G401.6 (cell line): ENCODE data around the gene IL12RB1.
"Not testable (repeated sequence)": the region's sequence is repeated elsewhere in the genome, so short reads cannot be mapped to it uniquely, and the experiment has no call there.

Source experiments
- FAIRE-seq: peaks from 2 replicates; lab custom pipeline; 2012; peaks lifted over from hg19 to GRCh38; lab: Jason Lieb, UNC

The IL12RB1 gene

DNA sequence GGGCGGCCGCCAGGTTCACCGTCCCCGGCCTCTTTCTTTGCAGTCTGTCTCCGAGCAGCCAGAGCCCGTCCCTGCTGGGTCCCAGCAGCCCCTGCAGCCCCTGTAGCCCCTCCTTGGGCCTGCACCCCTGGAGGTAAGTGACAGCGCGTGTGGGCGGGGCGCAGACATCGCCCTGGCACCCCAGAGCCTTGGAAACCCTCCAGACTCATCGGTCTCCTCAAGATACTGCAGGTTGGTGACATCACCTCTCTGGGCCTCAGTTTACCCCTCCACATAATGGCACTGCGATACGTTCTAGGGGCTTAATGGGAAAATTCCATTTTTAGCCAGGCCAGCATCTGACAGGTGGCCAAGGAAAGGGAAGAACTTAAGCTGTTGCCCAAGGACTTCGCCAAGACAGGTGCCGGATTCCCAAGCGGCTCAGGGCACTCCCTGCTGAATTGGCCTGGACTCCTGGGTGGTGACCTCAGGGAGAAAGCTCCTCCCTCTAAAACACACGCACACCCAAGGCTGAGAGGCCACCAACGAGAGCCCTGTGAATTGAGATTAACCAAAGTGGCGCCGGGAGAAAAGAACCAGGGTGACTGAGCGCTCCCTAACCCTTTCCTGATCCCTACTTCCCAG lies 24.0 kb upstream of the IL12RB1 start:
- no peak for FAIRE-seq

DNA sequence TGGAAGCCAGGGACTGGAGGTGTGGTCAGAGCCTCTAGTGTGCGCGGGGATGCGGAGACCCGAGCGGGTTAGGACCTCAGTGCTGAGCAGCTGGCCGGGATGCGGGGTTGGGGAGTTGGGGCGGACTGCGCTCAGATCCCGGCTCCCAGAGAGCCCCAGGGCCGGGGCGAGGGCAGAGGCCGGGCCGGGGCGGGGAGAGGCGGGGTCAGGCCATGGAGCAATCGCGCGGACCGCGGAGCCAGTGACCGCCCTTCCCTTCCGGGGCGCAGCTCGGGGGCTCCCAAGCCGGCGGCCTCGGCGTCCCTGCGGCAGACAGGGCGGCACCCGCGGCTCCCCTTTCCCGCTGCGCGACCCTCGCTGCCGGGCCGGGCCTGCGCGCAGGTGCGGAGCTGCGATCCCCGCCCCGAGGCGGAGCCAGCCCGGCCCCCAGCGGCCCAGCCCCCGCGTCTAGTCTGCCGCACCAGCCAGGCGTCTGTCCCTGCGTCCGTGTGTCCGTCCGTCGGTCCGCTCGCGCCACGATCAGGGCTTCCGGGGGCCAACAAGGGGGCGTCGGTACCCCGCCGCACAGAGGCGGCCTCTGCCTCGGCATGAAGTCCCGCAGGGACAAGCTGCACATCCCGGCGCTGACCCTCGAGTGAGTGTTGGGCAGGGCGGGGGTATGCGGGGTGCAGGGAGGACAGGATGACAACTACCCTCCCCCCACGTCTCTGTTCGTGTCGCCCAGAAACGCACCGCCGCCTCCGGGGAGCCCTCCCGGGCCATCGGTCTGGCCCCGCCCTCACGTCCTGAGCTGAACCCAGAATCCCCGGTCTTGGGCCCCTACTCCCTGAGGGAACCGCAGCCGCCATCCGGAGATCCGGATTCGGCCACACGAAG lies 23.2 kb upstream of the IL12RB1 start:
- no peak for FAIRE-seq

DNA sequence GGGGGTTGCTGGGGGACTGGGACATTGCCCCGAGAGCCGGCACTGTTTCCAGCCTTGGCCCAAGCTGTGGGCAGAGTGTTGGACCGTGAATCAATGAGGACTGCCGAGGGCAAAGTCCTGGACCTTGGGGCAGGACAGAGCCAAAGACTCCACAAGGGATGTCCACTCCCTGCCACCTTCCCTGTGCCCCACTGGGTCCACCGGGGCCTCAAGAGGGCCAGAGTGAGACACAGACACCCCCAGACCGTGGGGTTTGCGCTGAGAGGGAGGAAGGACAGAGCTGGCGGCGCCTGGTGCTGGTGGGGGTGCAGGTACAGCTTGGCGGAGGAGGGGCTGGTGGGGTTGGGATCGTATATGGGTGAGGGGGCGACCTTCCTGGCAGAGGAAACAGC lies 22.6 kb upstream of the IL12RB1 start:
- FAIRE-seq: no peak

DNA sequence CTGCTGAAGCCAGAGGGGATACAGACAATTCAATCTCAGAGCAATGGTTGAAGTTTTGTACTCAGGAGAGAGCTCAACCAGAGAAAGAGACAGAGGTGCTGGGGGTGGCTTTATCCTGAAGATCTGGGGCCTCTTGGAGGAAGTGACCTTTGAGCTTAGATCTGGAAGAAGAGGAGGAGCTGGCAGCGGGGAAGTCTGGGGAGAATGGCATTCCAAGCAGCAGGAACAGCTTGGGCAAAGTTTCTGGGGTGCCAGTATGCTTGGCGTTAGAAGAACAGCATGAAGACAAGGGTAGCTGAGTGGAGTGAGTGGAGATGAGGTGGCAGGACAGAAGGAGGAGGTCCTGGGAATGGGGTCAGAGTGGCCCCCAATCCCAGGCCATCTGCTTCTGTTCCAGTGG lies 22.2 kb upstream of the IL12RB1 start:
- FAIRE-seq: no peak

DNA sequence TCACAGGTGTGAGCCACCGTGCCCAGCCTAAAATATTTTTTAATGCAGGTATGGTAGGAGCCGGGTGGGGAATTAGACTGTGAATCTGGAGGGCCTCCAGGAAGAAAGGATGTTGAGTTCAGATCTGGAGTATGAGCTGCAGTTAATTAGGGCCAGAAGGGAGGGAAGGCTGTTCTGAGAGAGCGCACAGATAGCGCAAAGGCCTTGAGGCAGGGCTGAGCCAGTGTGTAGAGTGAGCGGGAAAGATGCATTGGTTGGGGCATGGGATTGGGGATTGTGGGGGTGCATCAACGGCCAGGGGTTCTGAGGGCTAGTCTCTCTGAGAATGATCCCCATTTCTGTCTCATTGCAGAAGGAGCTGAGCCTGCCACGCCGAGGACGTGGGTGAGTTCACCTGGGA lies 20.5 kb upstream of the IL12RB1 start:
- FAIRE-seq: no peak

DNA sequence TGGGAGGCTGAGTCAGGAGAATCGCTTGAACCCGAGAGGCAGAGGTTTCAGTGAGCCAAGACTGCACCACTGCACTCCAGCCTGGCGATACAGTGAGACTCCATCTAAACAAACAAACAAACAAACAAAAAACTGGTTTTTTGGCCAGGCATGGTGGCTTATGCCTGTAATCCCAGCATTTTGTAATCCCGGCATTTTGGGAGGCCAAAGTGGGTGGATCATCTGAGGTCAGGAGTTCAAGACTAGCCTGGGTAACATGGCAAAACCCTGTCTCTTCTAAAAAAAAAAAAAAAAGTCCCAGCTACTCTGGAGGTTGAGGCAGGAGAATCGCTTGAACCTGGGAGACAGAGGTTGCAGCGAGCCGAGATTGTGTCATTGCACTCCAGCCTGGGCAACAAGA lies 18.5 kb upstream of the IL12RB1 start:
- FAIRE-seq: not testable (repeated sequence)

DNA sequence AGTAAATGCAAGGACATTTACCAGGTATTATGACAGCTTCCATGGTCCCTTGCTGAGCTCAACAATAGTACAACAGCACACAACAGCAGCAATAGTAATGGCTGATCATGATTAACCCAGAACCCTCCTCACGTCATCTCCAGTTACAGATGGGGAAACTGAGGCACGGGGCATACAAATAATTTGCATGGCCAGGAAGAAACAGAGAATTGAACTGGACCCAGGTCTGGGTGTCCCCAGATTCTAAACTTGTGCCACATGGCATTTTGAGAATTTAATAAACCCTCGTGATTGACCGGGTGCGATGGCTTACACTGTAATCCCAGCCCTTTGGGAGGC lies 18.0 kb upstream of the IL12RB1 start:
- no peak for FAIRE-seq

DNA sequence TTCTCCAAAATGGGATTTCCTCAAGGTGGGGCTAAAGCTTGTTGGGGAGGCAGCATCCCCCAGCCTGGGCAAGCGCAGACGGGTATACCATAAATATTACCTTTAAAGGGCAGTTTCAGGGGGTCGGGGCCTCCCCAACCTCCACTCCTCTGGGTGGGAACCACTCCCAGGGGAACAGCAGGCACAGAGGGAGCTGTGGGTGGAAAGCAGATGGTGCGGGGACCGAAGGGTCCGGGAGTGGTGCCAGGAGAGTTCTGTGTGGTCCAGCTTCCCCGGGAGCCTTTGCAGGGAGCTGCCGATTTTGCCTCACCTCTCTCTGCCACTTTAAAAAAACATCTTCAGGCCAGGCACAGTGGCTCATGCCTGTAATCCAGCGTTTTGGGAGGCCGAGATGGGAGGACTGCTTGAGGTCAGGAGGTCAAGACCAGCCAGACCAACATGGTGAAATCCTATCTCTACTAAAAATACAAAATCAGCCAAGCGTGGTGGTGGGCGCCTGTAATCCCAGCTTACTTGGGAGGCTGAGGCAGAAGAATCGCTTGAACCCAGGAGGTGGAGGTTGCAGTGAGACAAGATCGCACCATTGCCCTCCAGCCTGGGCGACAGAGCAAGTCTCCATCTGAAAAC lies 16.3 kb upstream of the IL12RB1 start:
- FAIRE-seq: no peak

DNA sequence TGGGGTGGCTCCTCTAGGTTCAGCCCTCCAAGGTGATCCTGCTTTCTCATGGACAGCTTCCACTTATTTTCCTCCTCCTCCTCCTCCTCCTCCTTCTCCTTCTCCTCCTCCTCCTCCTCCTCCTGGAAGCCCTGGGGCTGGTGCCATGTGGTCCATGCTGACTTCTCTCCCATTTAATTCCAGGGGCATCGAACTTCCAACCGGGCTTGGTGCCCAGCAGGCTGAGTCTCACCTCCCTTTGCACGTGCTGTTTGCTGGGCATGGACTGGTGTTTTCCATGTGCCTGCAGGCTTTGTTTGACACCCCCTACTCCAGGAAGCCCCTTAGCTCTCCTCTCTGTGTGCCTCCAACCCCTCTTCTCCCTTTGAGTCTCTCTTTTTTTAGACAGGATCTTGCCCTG lies 14.5 kb upstream of the IL12RB1 start:
- no peak for FAIRE-seq

DNA sequence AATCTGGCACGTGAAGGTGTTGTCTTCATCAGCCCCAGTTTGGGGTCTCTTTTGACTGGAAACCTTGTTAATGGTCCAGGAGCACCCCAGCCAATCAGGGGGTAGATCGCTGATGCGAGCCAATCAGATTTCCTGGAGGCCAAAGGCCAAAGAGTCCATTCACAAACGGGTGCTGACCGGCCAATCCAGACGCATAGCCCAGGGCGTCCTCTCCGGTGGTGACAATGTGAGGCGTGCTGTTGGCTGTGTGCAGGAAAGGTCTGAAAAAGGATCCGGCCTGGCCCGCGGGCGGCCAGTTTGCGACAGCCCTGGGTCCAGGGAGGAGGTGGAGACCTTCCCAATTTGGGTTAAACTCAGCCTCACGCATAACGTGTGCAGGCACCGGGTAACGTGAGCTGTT lies 14.0 kb upstream of the IL12RB1 start:
- no peak for FAIRE-seq

DNA sequence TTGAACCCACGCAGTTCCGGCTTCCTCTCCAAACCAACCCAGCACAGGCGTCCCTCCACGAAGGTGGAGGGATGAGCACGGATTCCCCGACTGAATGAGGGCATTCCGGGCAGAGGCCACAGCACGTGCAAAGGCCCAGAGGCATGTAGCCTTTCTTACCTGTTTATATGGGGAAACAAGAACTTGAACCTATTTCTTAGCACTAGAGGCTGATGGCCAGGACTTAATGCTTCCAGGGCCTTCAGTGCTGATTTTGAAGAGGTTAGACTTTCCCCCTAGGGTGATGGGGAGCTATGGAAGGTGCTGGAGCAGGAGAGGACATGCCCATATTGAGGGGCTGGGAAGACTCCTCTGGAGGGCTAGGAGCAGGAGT lies 12.9 kb upstream of the IL12RB1 start:
- no peak for FAIRE-seq

DNA sequence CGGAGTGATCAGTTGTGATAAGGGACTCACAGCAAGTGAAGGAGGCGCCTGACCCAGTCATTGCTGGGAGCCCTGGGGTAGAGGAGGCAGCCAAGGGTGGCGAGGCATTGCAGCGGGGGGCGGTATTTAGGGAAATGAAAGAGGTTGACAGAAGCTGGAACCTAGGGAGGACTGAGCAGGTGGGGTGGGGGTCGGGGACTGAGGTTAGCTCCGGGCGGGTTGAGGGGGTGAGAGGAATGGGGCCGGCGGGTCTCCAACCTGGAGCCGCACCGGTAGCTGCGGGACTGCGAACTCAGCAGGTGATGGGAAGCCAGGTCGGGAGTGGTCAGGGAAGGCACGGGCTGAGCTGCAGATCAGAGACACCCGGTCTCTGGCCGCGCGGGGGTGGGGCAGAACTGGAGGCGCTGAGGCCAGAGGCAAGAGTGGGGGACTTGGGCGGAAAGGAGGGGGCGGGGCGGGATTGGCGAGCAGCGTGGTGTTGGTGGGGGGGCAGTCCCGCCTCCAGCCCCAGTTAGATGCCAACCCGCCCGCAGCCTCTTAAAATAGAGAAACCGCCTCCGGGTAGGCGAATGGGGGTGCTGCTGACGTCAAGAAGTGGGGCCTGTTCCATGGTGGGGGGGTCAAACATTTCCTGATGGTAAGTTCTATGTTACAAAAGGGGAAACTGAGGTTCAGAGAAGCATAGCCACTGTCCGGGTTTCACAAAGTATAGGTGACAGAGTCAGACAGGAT lies 12.3 kb upstream of the IL12RB1 start:
- FAIRE-seq: no peak

DNA sequence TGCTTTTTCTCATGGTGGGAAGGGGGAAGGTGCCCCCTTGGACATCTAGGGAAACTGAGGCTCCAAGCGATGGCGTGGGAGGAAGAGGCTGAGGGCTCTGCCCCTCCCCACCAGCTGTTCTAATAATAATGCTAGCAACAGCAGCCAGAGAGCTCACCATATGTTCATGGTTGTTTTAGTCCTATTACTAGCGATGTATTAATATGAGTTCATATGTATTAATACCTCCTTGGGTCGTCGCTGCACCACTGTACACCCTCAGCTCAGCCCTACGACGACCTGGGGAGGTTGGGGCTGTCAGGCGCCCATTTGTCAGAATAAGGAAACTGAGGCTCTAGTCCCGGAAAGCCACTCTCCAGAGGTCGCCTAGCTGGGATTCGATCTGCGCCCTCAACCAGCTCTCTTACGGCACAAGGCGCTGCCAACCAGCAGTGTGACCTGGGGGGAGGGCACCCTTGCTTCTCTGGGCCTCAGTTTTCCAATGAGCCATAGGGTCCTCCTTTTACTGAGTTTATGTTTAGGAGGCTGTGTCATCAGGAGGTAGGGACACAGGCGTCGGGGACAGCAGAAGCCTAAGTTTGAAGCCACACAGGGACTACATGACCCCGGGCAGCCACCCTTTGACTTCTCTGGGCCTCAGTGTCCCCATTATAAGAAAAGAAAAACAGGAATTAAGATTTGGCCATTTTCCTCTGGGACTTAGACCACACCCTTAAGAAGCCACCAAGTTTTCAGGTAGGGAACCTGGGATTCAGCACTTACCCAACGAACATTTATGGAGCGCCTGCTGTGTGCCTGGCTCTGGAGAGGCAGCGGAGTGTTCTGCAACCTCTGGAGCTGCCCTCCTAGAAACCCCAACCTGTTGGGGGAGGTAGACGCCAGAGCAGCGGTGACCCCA lies 11.5 kb upstream of the IL12RB1 start:
- no peak for FAIRE-seq

DNA sequence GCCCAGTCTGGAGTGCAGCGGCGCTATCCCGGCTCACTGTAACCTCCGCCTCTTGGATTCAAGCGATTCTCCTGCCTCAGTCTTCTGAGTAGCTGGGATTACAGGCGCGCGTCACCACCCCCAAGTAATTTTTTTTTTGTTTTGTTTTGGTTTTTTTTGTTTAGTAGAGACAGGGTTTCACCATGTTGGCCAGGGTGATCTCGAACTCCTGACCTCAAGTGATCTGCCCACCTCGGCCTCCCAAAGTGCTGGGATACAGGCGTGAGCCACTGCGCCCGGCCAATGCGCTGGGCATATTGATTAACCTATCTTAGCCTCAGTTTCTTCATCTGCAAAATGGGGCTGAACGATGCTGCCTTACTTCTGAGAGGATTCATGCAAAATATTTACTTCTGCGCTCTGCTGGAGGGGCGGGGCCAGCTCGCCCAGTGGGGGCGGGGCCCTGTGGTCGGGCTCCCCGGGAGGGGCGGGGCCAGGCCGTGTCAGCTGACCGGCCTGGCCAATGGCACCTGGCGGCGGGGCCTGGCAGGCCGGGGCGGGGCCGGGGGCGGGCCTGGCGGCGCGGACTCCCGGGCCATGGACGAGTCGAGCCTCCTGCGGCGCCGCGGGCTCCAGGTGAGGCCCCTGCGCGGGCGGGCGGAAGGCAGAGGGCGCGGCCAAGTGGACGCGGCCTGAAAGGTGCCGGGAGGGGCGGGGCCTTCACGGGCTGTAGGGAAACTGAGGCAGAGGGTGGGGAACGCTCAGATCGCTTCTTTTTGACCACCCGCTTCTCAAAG lies 10.7 kb upstream of the IL12RB1 start, which contains the start of gene MAST3:
Gene MAST3 (plus strand): TSS at position 562 of the 776 bp plus-strand sequence. CDS start 15 bp downstream, at position 577.
- no peak for FAIRE-seq

DNA sequence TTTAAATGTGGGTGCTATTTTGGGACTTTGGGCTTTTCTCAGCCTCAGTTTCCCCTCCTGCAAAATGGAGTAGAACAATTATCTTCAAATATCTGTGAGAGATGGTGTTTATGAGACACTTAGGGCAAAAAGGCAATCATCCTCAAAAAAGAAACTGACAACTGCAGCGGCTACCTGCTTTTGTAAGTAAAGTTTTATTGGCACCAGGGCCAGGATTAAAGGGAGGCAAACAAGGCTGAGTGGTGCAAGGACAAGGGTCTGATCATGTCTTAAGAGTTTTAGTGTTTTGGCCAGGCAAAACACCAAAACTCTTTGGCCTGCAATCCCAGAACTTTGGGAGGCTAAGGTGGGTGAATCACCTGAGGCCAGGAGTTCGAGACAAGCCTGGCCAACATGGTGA lies 9.5 kb upstream of the IL12RB1 start:
- FAIRE-seq: no peak

DNA sequence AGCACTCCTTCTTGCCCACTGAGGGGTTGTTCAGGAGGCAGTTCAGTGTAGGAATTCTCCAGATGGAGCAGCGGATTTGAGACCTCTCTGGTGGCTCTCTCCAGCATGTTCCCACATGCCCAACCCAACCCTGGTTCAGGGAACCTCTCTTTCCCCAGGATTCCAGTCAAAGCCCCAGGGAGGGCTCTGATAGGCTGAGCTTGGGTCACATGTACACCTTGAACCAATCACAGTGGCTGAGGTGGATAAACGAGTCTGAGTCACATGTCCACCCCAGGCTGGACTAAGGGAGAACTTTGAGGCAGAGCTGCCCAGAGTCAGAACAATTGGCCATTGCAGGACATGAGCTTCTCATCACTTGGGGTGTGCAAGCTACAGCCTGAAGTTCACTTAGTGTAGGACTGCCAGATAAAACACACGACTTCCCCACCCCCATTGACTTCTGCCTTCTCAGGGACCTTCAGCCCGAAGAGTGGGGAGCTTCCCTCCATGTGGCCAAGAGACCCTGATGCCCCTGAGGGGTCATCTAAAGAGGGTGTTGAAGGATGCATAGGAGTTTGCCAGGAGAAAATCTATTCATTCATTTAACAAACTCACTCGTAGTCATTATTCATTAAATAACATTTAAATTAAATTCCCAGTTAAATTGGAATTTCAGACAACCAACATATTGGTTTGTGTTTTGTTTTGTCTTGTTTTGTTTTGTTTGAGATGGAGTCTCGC lies 6.9 kb upstream of the IL12RB1 start:
- peak; percentile 23 for FAIRE-seq

DNA sequence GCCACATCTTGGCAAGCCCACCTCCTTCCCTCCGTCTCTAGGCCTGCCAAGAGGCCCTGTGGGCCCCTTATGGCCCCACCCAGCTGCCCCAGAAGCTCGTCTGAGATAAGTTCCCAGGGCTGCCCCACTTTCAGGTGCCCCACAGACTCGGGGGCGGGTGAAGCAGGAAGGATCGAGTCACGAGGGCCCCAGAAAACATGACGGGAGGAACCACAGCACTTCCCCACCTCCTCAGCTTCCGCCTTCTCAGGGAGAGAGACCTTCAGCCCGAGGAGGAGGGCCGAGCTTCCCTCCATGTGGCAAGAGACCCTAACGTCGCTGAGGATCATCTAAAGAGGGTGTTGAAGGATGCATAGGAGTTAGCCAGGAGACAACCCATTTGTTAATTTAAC lies 4.5 kb upstream of the IL12RB1 start:
- no peak for FAIRE-seq

DNA sequence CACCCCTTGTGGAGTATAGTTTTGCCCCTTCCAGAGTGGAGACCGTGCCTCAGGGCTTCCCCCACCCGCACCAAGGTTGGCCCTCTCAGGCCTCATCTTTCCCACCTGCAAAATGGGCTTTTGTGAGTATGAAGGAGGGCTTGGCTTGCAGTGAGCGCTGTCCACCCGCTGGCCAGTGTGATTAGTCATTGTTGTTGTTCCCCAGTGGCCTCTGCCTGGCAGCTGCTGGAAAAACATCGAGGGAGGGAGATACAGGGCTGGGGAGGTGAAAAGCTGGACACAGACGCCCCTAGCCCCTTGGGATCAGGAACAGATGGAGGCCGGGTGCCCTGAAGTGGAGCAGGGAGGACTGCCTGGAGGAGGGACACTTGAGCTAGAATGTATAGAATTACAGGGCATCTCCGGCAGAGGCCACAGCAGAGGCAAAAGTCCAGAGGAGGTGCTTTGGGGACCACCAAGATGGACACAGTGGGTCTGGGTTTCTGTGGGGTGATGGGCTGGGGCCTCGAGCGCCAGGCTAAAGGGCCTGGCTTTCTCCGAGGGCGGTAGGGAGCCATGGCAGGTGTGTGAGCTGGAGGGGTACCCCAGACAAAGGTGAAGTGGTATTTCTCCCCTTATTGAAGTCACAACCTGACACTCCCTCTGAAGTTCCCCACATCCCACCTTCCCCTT lies 3.9 kb upstream of the IL12RB1 start:
- FAIRE-seq: no peak

DNA sequence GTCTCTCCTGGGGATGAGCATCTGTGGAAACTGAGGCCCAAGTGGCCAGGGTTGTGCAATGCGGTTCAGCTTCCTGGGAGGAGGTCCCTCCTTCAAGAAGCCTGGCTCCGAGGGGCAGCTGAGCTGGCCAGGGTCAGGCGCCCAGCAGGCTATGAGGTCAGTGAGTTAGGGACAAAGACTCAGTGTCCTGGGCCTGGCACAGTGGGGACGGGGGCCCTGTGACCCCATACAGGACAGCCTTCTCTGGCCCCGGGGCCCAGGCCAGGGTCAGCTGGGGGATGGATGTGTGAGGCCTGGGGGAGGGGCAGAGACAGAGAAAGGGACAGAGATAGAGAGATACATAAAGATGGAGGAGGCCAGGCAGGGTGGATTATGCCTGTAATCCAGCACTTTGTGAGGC lies 3.0 kb upstream of the IL12RB1 start:
- no peak for FAIRE-seq

DNA sequence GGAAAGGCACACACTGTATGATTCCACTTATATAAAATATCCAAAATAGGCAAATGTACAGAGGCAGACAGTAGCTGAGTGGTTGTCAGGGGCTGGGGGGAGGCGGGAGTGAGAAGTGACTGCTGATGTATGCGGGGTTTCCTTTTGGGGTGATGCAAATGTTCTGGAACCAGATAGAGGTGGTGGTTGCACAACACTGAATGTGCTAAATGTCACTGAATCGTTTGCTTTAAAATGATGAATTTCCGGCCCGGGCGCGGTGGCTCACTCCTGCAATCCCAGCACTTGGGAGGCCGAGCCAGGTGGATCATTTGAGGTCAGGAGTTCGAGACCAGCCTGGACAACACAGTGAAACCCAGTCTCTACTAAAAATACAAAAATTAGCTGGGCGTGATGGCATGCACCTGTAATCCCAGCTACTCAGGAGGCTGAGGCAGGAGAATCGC lies 2.4 kb upstream of the IL12RB1 start:
- not testable (repeated sequence) for FAIRE-seq
